GM19023 (cell line): ENCODE measurements around the gene KCND1.

Experiments used
- ATAC-seq: cut with Tn5 transposase; IDR thresholded peaks from one replicate; pipeline ENCODE4 v1.9.1; 2021; ENCODE audit warnings: mild to moderate bottlenecking, moderate library complexity; ENCODE audit not compliant: unreplicated experiment

KCND1 gene

GRCh38 chrX:48939524-48940228 is 32.0 kb downstream of the KCND1 start:
- ATAC-seq, result no peak

GRCh38 chrX:48938721-48939425 is 32.8 kb downstream of the KCND1 start:
- peak; percentile 56 for ATAC-seq

- peak; percentile 57 for ATAC-seq
Observed at GRCh38 chrX:48937054-48937907, 34.4 kb downstream of the KCND1 start.

GRCh38 chrX:48936429-48937053 is 35.1 kb downstream of the KCND1 start:
- peak; percentile 1 for ATAC-seq

- no peak for ATAC-seq
Observed at GRCh38 chrX:48935301-48935670, 36.4 kb downstream of the KCND1 start.

GRCh38 chrX:48934581-48935300 is 36.9 kb downstream of the KCND1 start:
- ATAC-seq, result no peak

GRCh38 chrX:48933757-48934156 is 37.9 kb downstream of the KCND1 start:
- no peak for ATAC-seq

GRCh38 chrX:48927736-48928382 is 43.8 kb downstream of the KCND1 start:
- no peak for ATAC-seq

- no peak for ATAC-seq
Observed at GRCh38 chrX:48927123-48927522, 44.5 kb downstream of the KCND1 start.

GRCh38 chrX:48924270-48924669 is 47.4 kb downstream of the KCND1 start:
- ATAC-seq, result no peak

- no peak for ATAC-seq
Observed at GRCh38 chrX:48923771-48924170, 47.9 kb downstream of the KCND1 start.

- ATAC-seq, result no peak
Observed at GRCh38 chrX:48920718-48921104, 50.9 kb downstream of the KCND1 start.

GRCh38 chrX:48919947-48920717 is 51.5 kb downstream of the KCND1 start:
- no peak for ATAC-seq

GRCh38 chrX:48919360-48919841 is 52.2 kb downstream of the KCND1 start:
- ATAC-seq, result peak; percentile 17

- ATAC-seq, result peak; percentile 60
Observed at GRCh38 chrX:48918643-48919340, 52.9 kb downstream of the KCND1 start, which contains the start of gene PIM2. TSS of gene PIM2 (minus strand) at chrX:48919024. CDS start at chrX:48918834, 190 bp downstream.

- no peak for ATAC-seq
Observed at GRCh38 chrX:48918301-48918642, 53.4 kb downstream of the KCND1 start.

GRCh38 chrX:48917139-48918001 is 54.3 kb downstream of the KCND1 start:
- peak; percentile 28 for ATAC-seq
